ENCODE data around the gene NAALADL2.

DNA sequence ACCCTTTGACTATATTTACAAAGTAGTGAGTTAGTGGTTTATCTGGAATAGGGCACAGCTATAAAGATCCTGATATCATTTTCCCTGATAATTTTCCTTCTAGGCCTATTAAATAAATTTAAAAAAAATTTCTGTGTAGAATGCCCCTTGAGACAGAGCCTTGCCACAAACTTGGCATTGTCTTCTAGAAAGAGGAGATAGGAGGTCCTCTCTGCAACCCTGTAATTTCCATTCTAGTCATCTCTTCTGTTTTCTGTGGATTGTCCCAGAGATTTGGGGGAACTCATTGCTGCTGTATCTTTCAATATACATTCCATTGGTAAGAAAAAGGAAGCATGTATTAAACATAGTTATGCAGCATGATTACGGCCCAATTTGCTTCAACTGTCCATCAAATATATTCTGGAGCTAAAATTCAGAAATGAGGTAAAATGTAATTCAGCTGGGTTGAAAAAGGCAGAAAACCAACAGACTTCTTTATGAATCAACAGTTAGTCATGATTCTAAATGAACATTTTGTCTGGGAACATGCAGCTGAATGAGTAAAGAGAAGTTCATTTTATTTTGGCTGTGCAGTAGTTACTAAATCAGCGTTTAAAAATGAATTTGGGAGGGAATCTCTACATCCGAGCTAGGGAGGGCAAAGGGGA lies 401.1 kb downstream of the NAALADL2 start:
- TF ChIP-seq, protein P1, sequence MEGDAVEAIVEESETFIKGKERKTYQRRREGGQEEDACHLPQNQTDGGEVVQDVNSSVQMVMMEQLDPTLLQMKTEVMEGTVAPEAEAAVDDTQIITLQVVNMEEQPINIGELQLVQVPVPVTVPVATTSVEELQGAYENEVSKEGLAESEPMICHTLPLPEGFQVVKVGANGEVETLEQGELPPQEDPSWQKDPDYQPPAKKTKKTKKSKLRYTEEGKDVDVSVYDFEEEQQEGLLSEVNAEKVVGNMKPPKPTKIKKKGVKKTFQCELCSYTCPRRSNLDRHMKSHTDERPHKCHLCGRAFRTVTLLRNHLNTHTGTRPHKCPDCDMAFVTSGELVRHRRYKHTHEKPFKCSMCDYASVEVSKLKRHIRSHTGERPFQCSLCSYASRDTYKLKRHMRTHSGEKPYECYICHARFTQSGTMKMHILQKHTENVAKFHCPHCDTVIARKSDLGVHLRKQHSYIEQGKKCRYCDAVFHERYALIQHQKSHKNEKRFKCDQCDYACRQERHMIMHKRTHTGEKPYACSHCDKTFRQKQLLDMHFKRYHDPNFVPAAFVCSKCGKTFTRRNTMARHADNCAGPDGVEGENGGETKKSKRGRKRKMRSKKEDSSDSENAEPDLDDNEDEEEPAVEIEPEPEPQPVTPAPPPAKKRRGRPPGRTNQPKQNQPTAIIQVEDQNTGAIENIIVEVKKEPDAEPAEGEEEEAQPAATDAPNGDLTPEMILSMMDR (IDR thresholded peaks at IDR 0.05): no peak
- no peak for TF ChIP-seq POLR2A (IDR thresholded peaks at IDR 0.05)
